H1 (cell line): ENCODE measurements around the gene ABI3. TPM values are rescaled to one million over a fixed set of nuclear protein-coding genes. Genes with fewer than 3 reads are reported as not detected.

Experiments used
- CTCF ChIA-PET: fragments of 300-600 bp; sonication (Branson Sonifier 250); formaldehyde crosslinking; loops from one replicate; lab custom pipeline; 2021; ENCODE audit not compliant: partially characterized antibody; lab: Charles Lee
- POLR2A ChIA-PET: fragments of 300-600 bp; sonication (Branson Sonifier 250); formaldehyde crosslinking; loops from one replicate; lab custom pipeline; 2021; ENCODE audit warnings: inconsistent platforms; ENCODE audit not compliant: partially characterized antibody; lab: Charles Lee
- DNase-seq, 2 experiments: peaks; one replicate each; pipeline versions ENCODE4 v3.0.0 to v3.0.0-alpha.2; 2010 to 2022; ENCODE audit warnings: low spot score in 2 of 2, low read depth in 1 of 2, mixed read lengths in 1 of 2
- FAIRE-seq: peaks from 2 replicates; lab custom pipeline; 2011; peaks lifted over from hg19 to GRCh38; lab: Jason Lieb, UNC
- H2AFZ ChIP-seq: 2 replicates; pipeline ENCODE4 v1.8.1; 2012; ENCODE audit warnings: low read length, inconsistent platforms
- H2AK5ac ChIP-seq: 2 replicates; pipeline ENCODE4 v1.6.1; 2013; ENCODE audit warnings: low read depth, low read length
- H2BK120ac ChIP-seq: replicated peaks from 2 replicates; pipeline ENCODE3; 2013; ENCODE audit warnings: low read depth, low read length, inconsistent platforms
- H2BK12ac ChIP-seq: 2 replicates; pipeline ENCODE4 v1.6.1; 2013; ENCODE audit warnings: low read depth, low read length
- H2BK15ac ChIP-seq: 2 replicates; pipeline ENCODE4 v1.6.1; 2013; ENCODE audit warnings: low read length
- H2BK20ac ChIP-seq: 2 replicates; pipeline ENCODE4 v1.6.1; 2013; ENCODE audit warnings: low read length
- H2BK5ac ChIP-seq: 2 replicates; pipeline ENCODE4 v1.6.1; 2013; ENCODE audit warnings: low read depth, low read length
- H3K14ac ChIP-seq: 2 replicates; pipeline ENCODE4 v1.6.1; 2013; ENCODE audit warnings: inconsistent platforms; ENCODE audit not compliant: insufficient read length
- H3K18ac ChIP-seq: 2 replicates; pipeline ENCODE4 v1.6.1; 2013; ENCODE audit warnings: low read length; ENCODE audit errors: extremely low read depth
- H3K23ac ChIP-seq: 2 replicates; pipeline ENCODE4 v1.6.1; 2013; ENCODE audit warnings: inconsistent platforms; ENCODE audit not compliant: insufficient read length
- H3K23me2 ChIP-seq: 2 replicates; pipeline ENCODE4 v1.6.1; 2013; ENCODE audit warnings: low read depth, low read length
- H3K27ac ChIP-seq: 2 replicates; pipeline ENCODE4 v1.6.1; 2011; ENCODE audit warnings: low read depth, low read length, inconsistent platforms
- H3K27me3 ChIP-seq, 4 experiments: replicated peaks in 1 of 4; 1 replicate in 1 of 4; 2 replicates in 3 of 4; pipeline versions ENCODE4 v1.6.1 to v1.8.1; 2011 to 2013; ENCODE audit warnings: low read length in 3 of 4, mild to moderate bottlenecking in 3 of 4, inconsistent platforms in 2 of 4, mixed read lengths in 2 of 4, moderate library complexity in 1 of 4; ENCODE audit not compliant: control insufficient read depth in 3 of 4, insufficient read depth in 3 of 4; ENCODE audit errors: extremely low read depth in 1 of 4
- H3K36me3 ChIP-seq, 4 experiments: 2 replicates each; pipeline versions ENCODE4 v1.6.1 to v1.8.1; 2011 to 2013; ENCODE audit warnings: mild to moderate bottlenecking in 4 of 4, low read length in 3 of 4, moderate library complexity in 2 of 4, control low read depth in 1 of 4, inconsistent platforms in 1 of 4; ENCODE audit not compliant: insufficient read depth in 4 of 4, control insufficient read depth in 2 of 4
- H3K4ac ChIP-seq: replicated peaks from 2 replicates; pipeline ENCODE3; 2013; ENCODE audit warnings: low read length, low read depth, mixed read lengths, inconsistent platforms; ENCODE audit not compliant: insufficient read length
- H3K4me1 ChIP-seq, 4 experiments: replicated peaks in 1 of 4; 1 replicate in 1 of 4; 2 replicates in 3 of 4; pipeline versions ENCODE4 v1.6.1 to v1.8.1; 2011 to 2013; ENCODE audit warnings: low read length in 3 of 4, inconsistent platforms in 2 of 4, mixed read lengths in 1 of 4; ENCODE audit not compliant: insufficient read depth in 4 of 4, control insufficient read depth in 3 of 4
- H3K4me2 ChIP-seq, 2 experiments: 2 replicates each; pipeline versions ENCODE4 v1.6.1 to v1.8.1; 2011 to 2013; ENCODE audit warnings: low read depth in 2 of 2, low read length in 2 of 2, control low read depth in 1 of 2, inconsistent platforms in 1 of 2, mild to moderate bottlenecking in 1 of 2; ENCODE audit not compliant: insufficient read depth in 1 of 2
- H3K4me3 ChIP-seq, 4 experiments: fragments of 200-600, 300-600 bp in 1 of 4; sonication (generic), shearing (Covaris generic), sonication (Bioruptor Twin) in 1 of 4; 2 replicates each; pipeline versions ENCODE4 v1.5.1 to v1.8.1; 2011 to 2016; ENCODE audit warnings: low read length in 4 of 4, low read depth in 3 of 4, control low read depth in 2 of 4, inconsistent platforms in 2 of 4, mild to moderate bottlenecking in 2 of 4, mixed read lengths in 1 of 4, moderate library complexity in 1 of 4; ENCODE audit not compliant: insufficient read depth in 2 of 4; ENCODE audit errors: extremely low read depth in 1 of 4
- H3K56ac ChIP-seq: replicated peaks from 2 replicates; pipeline ENCODE3; 2013; ENCODE audit warnings: low read depth, mild to moderate bottlenecking, mixed read lengths, low read length, inconsistent platforms; ENCODE audit not compliant: insufficient read length
- H3K79me1 ChIP-seq: 2 replicates; pipeline ENCODE4 v1.6.1; 2013; ENCODE audit warnings: low read depth, low read length, control low read depth
- H3K79me2 ChIP-seq, 2 experiments: 2 replicates each; pipeline versions ENCODE4 v1.6.1 to v1.8.1; 2012 to 2013; ENCODE audit warnings: low read length in 2 of 2, mild to moderate bottlenecking in 2 of 2, inconsistent platforms in 1 of 2; ENCODE audit not compliant: insufficient read depth in 2 of 2, control insufficient read depth in 1 of 2
- H3K9ac ChIP-seq, 4 experiments: replicated peaks in 1 of 4; 1 replicate in 1 of 4; 2 replicates in 3 of 4; pipeline versions ENCODE4 v1.6.1 to v1.8.1; 2011 to 2013; ENCODE audit warnings: low read depth in 3 of 4, low read length in 3 of 4, control low read depth in 2 of 4, mild to moderate bottlenecking in 2 of 4, moderate library complexity in 2 of 4, inconsistent platforms in 1 of 4; ENCODE audit errors: extremely low read depth in 1 of 4
- H3K9me3 ChIP-seq, 2 experiments: 2 replicates each; pipeline versions ENCODE4 v1.6.1 to v1.8.1; 2012 to 2013; ENCODE audit warnings: mild to moderate bottlenecking in 2 of 2, moderate library complexity in 2 of 2, control low read depth in 1 of 2, inconsistent platforms in 1 of 2, low read depth in 1 of 2, low read length in 1 of 2, mixed read lengths in 1 of 2; ENCODE audit not compliant: insufficient read depth in 2 of 2
- H4K20me1 ChIP-seq, 2 experiments: replicated peaks in 1 of 2; 2 replicates each; pipeline versions ENCODE3 to v1.8.1; 2011 to 2013; ENCODE audit warnings: inconsistent platforms in 2 of 2, low read length in 2 of 2, mild to moderate bottlenecking in 1 of 2; ENCODE audit not compliant: insufficient read depth in 2 of 2, control insufficient read depth in 1 of 2
- H4K5ac ChIP-seq: 2 replicates; pipeline ENCODE4 v1.6.1; 2013; ENCODE audit warnings: low read length, low read depth, mixed read lengths, inconsistent platforms; ENCODE audit not compliant: insufficient read length
- H4K8ac ChIP-seq: 2 replicates; pipeline ENCODE4 v1.8.0; 2013; ENCODE audit warnings: mild to moderate bottlenecking, moderate library complexity, low read length, inconsistent platforms; ENCODE audit not compliant: insufficient read depth; ENCODE audit errors: extremely low read depth
- H4K91ac ChIP-seq: replicated peaks from 2 replicates; pipeline ENCODE3; 2013; ENCODE audit warnings: low read length, mixed read lengths, inconsistent platforms; ENCODE audit not compliant: insufficient read length
- CBX8 ChIP-seq: fragments of 300-800, 300-1000 bp; sonication (generic); IDR thresholded peaks from 2 replicates; pipeline ENCODE4 v1.7.1; 2016; ENCODE audit warnings: low read depth, low read length, borderline replicate concordance
- CHD1 ChIP-seq: IDR thresholded peaks from 2 replicates; pipeline ENCODE4 v1.6.1; 2012; ENCODE audit warnings: low read depth, low read length, improper control_type of control experiment
- HDAC2 ChIP-seq, 2 experiments: fragments of 300-600 bp in 1 of 2; sonication (generic) in 1 of 2; IDR thresholded peaks; 2 replicates each; pipeline ENCODE4 v1.6.1; 2011 to 2012; ENCODE audit warnings: low read depth in 2 of 2, low read length in 2 of 2, mild to moderate bottlenecking in 2 of 2, moderate library complexity in 2 of 2, borderline replicate concordance in 1 of 2, inconsistent platforms in 1 of 2
- KDM5A ChIP-seq: fragments of 200-600 bp; IDR thresholded peaks from 2 replicates; pipeline ENCODE4 v1.7.1; 2012; ENCODE audit warnings: mild to moderate bottlenecking, low read length, inconsistent platforms, mixed read lengths
- MAFK ChIP-seq: IDR thresholded peaks from 2 replicates; pipeline ENCODE4 v1.6.1; 2012; ENCODE audit warnings: low read depth, mild to moderate bottlenecking, improper control_type of control experiment, low read length
- SIN3A ChIP-seq, 2 experiments: IDR thresholded peaks in 1 of 2; conservative IDR thresholded peaks in 1 of 2; 2 replicates each; pipeline ENCODE4 v1.6.1; 2011 to 2012; ENCODE audit warnings: low read length in 2 of 2, improper control_type of control experiment in 1 of 2, low read depth in 1 of 2, mild to moderate bottlenecking in 1 of 2
- SP4 ChIP-seq: IDR thresholded peaks from 2 replicates; pipeline ENCODE4 v1.6.1; 2012; ENCODE audit warnings: low read length, inconsistent platforms
- SRF ChIP-seq: IDR thresholded peaks from 2 replicates; pipeline ENCODE4 v1.6.1; 2011; ENCODE audit warnings: mild to moderate bottlenecking, low read depth, low read length, moderate library complexity
- TAF1 ChIP-seq: IDR thresholded peaks from 2 replicates; pipeline ENCODE4 v1.6.1; 2011; ENCODE audit warnings: mild to moderate bottlenecking, low read depth, low read length
- TBP ChIP-seq: IDR thresholded peaks from 2 replicates; pipeline ENCODE4 v1.6.1; 2011; ENCODE audit warnings: low read depth, low read length, improper control_type of control experiment
- TCF12 ChIP-seq: IDR thresholded peaks from 2 replicates; pipeline ENCODE4 v1.6.1; 2011; ENCODE audit warnings: low read depth, mild to moderate bottlenecking, low read length
- WGBS, 2 experiments: shearing (Covaris generic) in 1 of 2; methylation state at CpG; one replicate each; pipeline versions ENCODE4 v1.1.6 to v1.1.7; 2013 to 2015; ENCODE audit warnings: low lambda C conversion rate in 2 of 2, mixed read lengths in 2 of 2, inconsistent platforms in 1 of 2, low coverage in 1 of 2, missing lambda C conversion rate in 1 of 2; ENCODE audit not compliant: insufficient replicate concordance in 2 of 2, insufficient coverage in 1 of 2, insufficient read length in 1 of 2; ENCODE audit errors: extremely low coverage in 1 of 2, missing lambda C conversion rate in 1 of 2; 5-methylcytosine and 5-hydroxymethylcytosine counted together
- polyA plus RNA-seq, 7 experiments: library from polyadenylated mRNA; depleted of rRNA in 3 of 7; stranded (reverse) in 5 of 7; unstranded in 2 of 7; fragments of >200 nt in 5 of 7; fragments of 200-250 nt in 2 of 7; gene quantifications; 1 replicate in 5 of 7; 2 replicates in 1 of 7; 4 replicates in 1 of 7; pipeline versions ENCODE4 v1.2.1 to v1.2.3, GENCODE V29; 2011 to 2013; ENCODE audit warnings: missing spikeins in 2 of 7, mixed read lengths in 2 of 7
- total RNA-seq: library from RNA; stranded (reverse); fragmentation: NEBNext Ultra II Directional; extraction: Animal tissue kit (Norgen Biotek cat#: 25700); gene quantifications from 2 replicates; pipeline ENCODE4 v1.2.1, GENCODE V29; 2021
- TF ChIP-seq, protein P1 (sequence below): IDR thresholded peaks from 2 replicates; pipeline ENCODE4 v1.6.1; 2011; ENCODE audit warnings: low read depth, mild to moderate bottlenecking, low read length; ENCODE audit not compliant: insufficient read depth
- TF ChIP-seq, protein P2 (sequence below): IDR thresholded peaks from 2 replicates; pipeline ENCODE4 v1.6.1; 2011; ENCODE audit warnings: low read length, improper control_type of control experiment

The ABI3 gene
- total and polyA plus RNA-seq, 2 of the 8 experiments (the other 6 are each of a cell fraction or from before 2014, with no cell fraction given): 1.3 to 2.5 TPM

DNA sequence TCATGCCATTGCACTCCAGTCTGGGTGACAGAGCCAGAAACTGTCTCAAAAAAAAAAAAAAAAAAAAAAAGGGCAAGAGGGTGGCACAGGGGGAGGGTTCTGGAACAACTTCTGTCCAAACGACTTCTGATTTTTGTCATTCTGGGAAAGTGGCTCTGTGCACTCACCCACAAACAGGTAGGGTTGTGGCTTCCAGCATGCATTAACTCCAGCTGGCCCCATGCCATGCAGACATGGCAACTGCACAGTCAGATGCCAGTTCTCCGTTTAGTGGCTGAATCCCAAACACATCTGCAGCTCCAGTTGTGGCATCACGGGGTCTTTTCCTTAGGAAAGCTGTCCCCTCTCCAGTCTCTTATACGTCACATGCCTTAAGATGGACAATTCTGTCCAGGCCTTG, 47.6 kb upstream of the ABI3 start:
- H4K5ac ChIP-seq: no peak overlapping the region
- H3K14ac ChIP-seq: no peak overlapping the region
- H3K23me2 ChIP-seq: no peaks in the 10 kb centered on the region
- H2BK15ac ChIP-seq: no peak overlapping the region
- H3K4ac ChIP-seq: no peak overlapping the region
- H2BK12ac ChIP-seq: no peak overlapping the region
- H3K18ac ChIP-seq: no peak overlapping the region
- no peaks in the 10 kb centered on the region for H3K79me2 ChIP-seq
- H2BK20ac ChIP-seq: no peak overlapping the region
- DNase-seq: no peak
- no peaks in the 10 kb centered on the region for H3K4me1 ChIP-seq
- POLR2A ChIA-PET: no interaction called here
- no peak overlapping the region for H2BK5ac ChIP-seq
- H3K4me3 ChIP-seq: no peak overlapping the region
- H3K23ac ChIP-seq: no peak overlapping the region
- CTCF ChIA-PET: no interaction called here
- H4K8ac ChIP-seq: no peak overlapping the region
- H3K9me3 ChIP-seq: no peaks in the 10 kb centered on the region
- H4K91ac ChIP-seq: no peak overlapping the region
- no peak overlapping the region for H3K9ac ChIP-seq
- WGBS, 2 experiments: 83% methylated on average over 4 of the region's 4 CpGs; no CpG with 5 or more reads in 1 of the 2 experiments
- H3K56ac ChIP-seq: no peak overlapping the region
- H3K4me2 ChIP-seq: no peak overlapping the region
- H3K36me3 ChIP-seq: no peaks in the 10 kb centered on the region
- no peak overlapping the region for H2BK120ac ChIP-seq
- H3K27ac ChIP-seq: no peak overlapping the region
- TF ChIP-seq HDAC2 (IDR thresholded peaks at IDR 0.05; ENCODE audit: borderline replicate concordance in 1 of 2, low read depth in 2 of 2, low read length in 2 of 2) (no peak), MAFK (no peak), CHD1 (no peak), SIN3A (conservative IDR thresholded peaks at IDR 0.05 in 1 of 2, IDR thresholded peaks at IDR 0.05 in 1 of 2; ENCODE audit: low read depth in 1 of 2, low read length in 2 of 2) (no peak), TAF1 (no peak), SP4 (no peak), TCF12 (no peak), SRF (no peak), KDM5A (no peak), TBP (no peak), CBX8 (no peak)
- TF ChIP-seq, protein P1, sequence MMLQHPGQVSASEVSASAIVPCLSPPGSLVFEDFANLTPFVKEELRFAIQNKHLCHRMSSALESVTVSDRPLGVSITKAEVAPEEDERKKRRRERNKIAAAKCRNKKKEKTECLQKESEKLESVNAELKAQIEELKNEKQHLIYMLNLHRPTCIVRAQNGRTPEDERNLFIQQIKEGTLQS: no peak
- TF ChIP-seq, protein P2, sequence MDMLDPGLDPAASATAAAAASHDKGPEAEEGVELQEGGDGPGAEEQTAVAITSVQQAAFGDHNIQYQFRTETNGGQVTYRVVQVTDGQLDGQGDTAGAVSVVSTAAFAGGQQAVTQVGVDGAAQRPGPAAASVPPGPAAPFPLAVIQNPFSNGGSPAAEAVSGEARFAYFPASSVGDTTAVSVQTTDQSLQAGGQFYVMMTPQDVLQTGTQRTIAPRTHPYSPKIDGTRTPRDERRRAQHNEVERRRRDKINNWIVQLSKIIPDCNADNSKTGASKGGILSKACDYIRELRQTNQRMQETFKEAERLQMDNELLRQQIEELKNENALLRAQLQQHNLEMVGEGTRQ: no peak
- H3K79me1 ChIP-seq: no peaks in the 10 kb centered on the region
- H2AFZ ChIP-seq: no peak overlapping the region
- no peak for FAIRE-seq
- H4K20me1 ChIP-seq: no peaks in the 10 kb centered on the region
- H3K27me3 ChIP-seq: no peaks in the 10 kb centered on the region
- no peak overlapping the region for H2AK5ac ChIP-seq
